Fibroblast of lung (primary cell): Measurements from ENCODE around the gene NDUFAF2. TPM values are rescaled to one million over a fixed set of nuclear protein-coding genes. Genes with fewer than 3 reads are reported as not detected.

Experiments used
- DNase-seq, 2 donors: peaks; one replicate each; pipeline versions ENCODE4 v3.0.0 to v3.0.0-alpha.2; 2010; ENCODE audit warnings: low read depth in 2 of 2
- H2AFZ ChIP-seq: 2 replicates; pipeline ENCODE4 v1.5.1; 2012; ENCODE audit warnings: low read length, control low read depth, inconsistent platforms
- H3K27ac ChIP-seq: 2 replicates; pipeline ENCODE4 v1.5.1; 2011; ENCODE audit warnings: low read length, control low read depth; ENCODE audit not compliant: insufficient read depth
- H3K27me3 ChIP-seq: 2 replicates; pipeline ENCODE4 v1.5.1; 2011; ENCODE audit warnings: mild to moderate bottlenecking, low read length; ENCODE audit not compliant: control insufficient read depth, insufficient read depth
- H3K36me3 ChIP-seq: 2 replicates; pipeline ENCODE4 v1.5.1; 2011; ENCODE audit warnings: low read length; ENCODE audit not compliant: control insufficient read depth, insufficient read depth
- H3K4me1 ChIP-seq: 2 replicates; pipeline ENCODE4 v1.5.1; 2011; ENCODE audit warnings: low read length; ENCODE audit not compliant: control insufficient read depth, insufficient read depth; ENCODE audit errors: extremely low read depth
- H3K4me2 ChIP-seq: 2 replicates; pipeline ENCODE4 v1.5.1; 2011; ENCODE audit warnings: low read length, control low read depth; ENCODE audit not compliant: insufficient read depth; ENCODE audit errors: extremely low read depth
- H3K4me3 ChIP-seq, 4 experiments: fragments of 200-600 bp in 1 of 4; sonication (generic) in 1 of 4; replicated peaks in 1 of 4; 2 replicates each; pipeline ENCODE4 v1.5.1; 2011 to 2016; ENCODE audit warnings: low read length in 4 of 4, low read depth in 3 of 4, mild to moderate bottlenecking in 3 of 4, control low read depth in 2 of 4, inconsistent platforms in 1 of 4, mixed read lengths in 1 of 4; ENCODE audit not compliant: insufficient read depth in 1 of 4; ENCODE audit errors: control extremely low read depth in 1 of 4
- H3K79me2 ChIP-seq: 2 replicates; pipeline ENCODE4 v1.5.1; 2012; ENCODE audit warnings: mild to moderate bottlenecking, low read length, inconsistent platforms; ENCODE audit not compliant: control insufficient read depth, insufficient read depth
- H3K9ac ChIP-seq: 2 replicates; pipeline ENCODE4 v1.5.1; 2011; ENCODE audit warnings: mild to moderate bottlenecking, low read length, control low read depth; ENCODE audit not compliant: insufficient read depth
- H3K9me3 ChIP-seq: 2 replicates; pipeline ENCODE4 v1.5.1; 2012; ENCODE audit warnings: low read depth, low read length; ENCODE audit not compliant: control insufficient read depth, insufficient read depth
- H4K20me1 ChIP-seq: 2 replicates; pipeline ENCODE4 v1.5.1; 2011; ENCODE audit warnings: low read length; ENCODE audit not compliant: control insufficient read depth, insufficient read depth; ENCODE audit errors: extremely low read depth
- EZH2 ChIP-seq: IDR thresholded peaks from 2 replicates; pipeline ENCODE4 v1.5.1; 2012; ENCODE audit warnings: low read length, control low read depth, mild to moderate bottlenecking; ENCODE audit errors: missing control alignments
- polyA plus RNA-seq, 2 donors: library from polyadenylated mRNA; depleted of rRNA in 1 of 2; stranded (reverse) in 1 of 2; unstranded in 1 of 2; fragments of >200 nt; gene quantifications; 2 replicates each; pipeline ENCODE4 v1.2.1, GENCODE V29; 2011 to 2012; ENCODE audit warnings: missing spikeins in 1 of 2
- total RNA-seq: library from RNA; depleted of rRNA; stranded (reverse); fragments of >200 nt; gene quantifications from 2 replicates; pipeline ENCODE4 v1.2.1, GENCODE V29; 2014
- TF ChIP-seq, protein P1 (sequence below), 2 donors: IDR thresholded peaks in 1 of 2; conservative IDR thresholded peaks in 1 of 2; 1 replicate in 1 of 2; 2 replicates in 1 of 2; pipeline ENCODE4 v1.5.1; 2011 to 2012; ENCODE audit warnings: low read length in 2 of 2, control low read depth in 1 of 2, inconsistent platforms in 1 of 2, low read depth in 1 of 2, mild to moderate bottlenecking in 1 of 2

The NDUFAF2 gene
- total and polyA plus RNA-seq, 2 donors (not counting 1 experiment from before 2014, with no cell fraction given) = 30.9 to 53.2 TPM

DNA sequence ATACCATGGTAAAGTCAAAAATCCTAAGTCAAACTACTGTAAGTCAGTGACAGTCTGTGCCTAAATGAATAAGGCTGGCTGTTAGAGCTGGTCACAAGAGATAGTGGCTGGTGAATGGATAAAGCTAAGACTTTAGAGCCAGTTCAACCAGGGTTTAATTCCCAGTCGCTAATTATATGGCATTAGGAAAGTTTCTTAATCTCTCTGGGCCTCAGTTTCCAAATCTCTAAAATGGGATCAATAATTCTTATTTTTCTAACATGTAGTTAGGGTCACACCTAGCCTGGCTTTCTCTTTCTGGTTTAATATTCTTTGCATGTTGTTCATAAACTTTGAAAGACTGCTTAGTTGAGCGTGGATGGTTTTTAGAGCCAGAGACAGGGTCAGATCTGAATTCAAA lies 152.5 kb downstream of the NDUFAF2 start:
- no peaks in the 10 kb centered on the region for H3K79me2 ChIP-seq
- no peaks in the 10 kb centered on the region for H3K27me3 ChIP-seq
- no peak overlapping the region for H3K9ac ChIP-seq
- no peak overlapping the region for H3K4me2 ChIP-seq
- H3K36me3 ChIP-seq = no peaks in the 10 kb centered on the region
- no peaks in the 10 kb centered on the region for H3K9me3 ChIP-seq
- no peak overlapping the region for H2AFZ ChIP-seq
- TF ChIP-seq, protein P1, sequence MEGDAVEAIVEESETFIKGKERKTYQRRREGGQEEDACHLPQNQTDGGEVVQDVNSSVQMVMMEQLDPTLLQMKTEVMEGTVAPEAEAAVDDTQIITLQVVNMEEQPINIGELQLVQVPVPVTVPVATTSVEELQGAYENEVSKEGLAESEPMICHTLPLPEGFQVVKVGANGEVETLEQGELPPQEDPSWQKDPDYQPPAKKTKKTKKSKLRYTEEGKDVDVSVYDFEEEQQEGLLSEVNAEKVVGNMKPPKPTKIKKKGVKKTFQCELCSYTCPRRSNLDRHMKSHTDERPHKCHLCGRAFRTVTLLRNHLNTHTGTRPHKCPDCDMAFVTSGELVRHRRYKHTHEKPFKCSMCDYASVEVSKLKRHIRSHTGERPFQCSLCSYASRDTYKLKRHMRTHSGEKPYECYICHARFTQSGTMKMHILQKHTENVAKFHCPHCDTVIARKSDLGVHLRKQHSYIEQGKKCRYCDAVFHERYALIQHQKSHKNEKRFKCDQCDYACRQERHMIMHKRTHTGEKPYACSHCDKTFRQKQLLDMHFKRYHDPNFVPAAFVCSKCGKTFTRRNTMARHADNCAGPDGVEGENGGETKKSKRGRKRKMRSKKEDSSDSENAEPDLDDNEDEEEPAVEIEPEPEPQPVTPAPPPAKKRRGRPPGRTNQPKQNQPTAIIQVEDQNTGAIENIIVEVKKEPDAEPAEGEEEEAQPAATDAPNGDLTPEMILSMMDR (conservative IDR thresholded peaks at IDR 0.05 in 1 of 2, IDR thresholded peaks at IDR 0.05 in 1 of 2; ENCODE audit: low read depth in 1 of 2, low read length in 2 of 2) = no peak
- no peaks in the 10 kb centered on the region for H4K20me1 ChIP-seq
- no peak for DNase-seq
- H3K4me3 ChIP-seq = no peak overlapping the region
- H3K4me1 ChIP-seq = no peaks in the 10 kb centered on the region
- no peak overlapping the region for H3K27ac ChIP-seq

DNA sequence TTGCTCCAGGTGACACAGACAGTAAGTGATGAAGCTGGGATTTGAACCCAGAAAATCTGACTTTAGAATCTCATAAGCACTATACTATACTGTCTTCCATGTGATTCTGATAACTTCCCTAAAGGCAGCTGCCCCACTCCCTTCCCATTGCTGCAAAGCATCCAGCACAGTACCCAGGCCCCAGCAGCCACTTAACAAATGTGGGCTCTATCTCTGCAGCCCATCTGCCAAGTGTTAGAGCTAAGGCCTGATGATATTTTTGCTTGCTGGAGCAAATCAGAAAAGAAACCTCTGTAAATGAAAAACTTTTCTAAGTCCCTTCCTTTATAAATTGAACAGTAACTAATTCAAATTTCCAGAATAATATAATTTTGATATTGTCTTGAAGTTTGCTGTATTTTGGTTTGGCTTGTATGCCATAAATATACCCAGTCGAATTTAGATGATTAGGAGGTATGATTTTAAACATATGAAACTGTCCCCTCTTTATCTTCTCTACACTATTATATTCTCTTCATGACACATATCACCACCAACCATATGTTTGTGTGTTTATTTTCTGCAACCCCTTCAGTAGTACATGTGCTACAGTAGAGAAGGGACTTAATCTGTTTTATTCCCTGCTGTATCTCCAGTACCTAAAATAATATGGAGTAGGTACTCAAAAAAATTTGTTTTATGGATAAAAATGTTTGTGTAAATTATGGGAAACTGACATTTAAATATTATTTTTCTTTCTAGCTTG lies 153.4 kb downstream of the NDUFAF2 start:
- no peak overlapping the region for H2AFZ ChIP-seq
- H3K4me3 ChIP-seq = no peak overlapping the region
- no peak for DNase-seq
- no peaks in the 10 kb centered on the region for H3K9me3 ChIP-seq
- H3K4me1 ChIP-seq = no peaks in the 10 kb centered on the region
- H3K27me3 ChIP-seq = no peaks in the 10 kb centered on the region
- H4K20me1 ChIP-seq = no peaks in the 10 kb centered on the region
- no peak for TF ChIP-seq EZH2
- TF ChIP-seq, protein P1 (conservative IDR thresholded peaks at IDR 0.05 in 1 of 2, IDR thresholded peaks at IDR 0.05 in 1 of 2; ENCODE audit: low read depth in 1 of 2, low read length in 2 of 2) = no peak
- H3K9ac ChIP-seq = no peak overlapping the region
- H3K4me2 ChIP-seq = no peak overlapping the region
- no peaks in the 10 kb centered on the region for H3K79me2 ChIP-seq
- H3K27ac ChIP-seq = no peak overlapping the region
- H3K36me3 ChIP-seq = no peaks in the 10 kb centered on the region

DNA sequence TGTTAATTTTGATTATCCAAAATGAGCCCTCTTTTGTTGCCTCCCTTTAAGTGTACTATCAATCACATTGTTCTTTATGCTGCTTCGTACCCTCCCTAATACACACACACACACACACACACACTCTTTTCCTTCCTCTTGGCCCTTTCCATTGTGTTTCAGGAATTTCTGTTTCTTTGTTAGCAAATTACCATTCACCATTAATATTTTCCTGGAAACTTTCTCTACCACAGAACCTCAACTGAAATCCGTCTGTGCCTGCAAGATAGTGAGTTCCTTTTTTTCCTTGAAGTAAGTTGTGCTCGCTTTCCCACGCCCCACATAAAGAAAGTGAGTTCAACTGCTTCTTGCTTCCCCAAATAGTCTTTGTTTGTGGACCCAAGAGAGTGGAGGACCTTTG lies 155.4 kb downstream of the NDUFAF2 start:
- H3K27me3 ChIP-seq = no peaks in the 10 kb centered on the region
- H2AFZ ChIP-seq = no peak overlapping the region
- no peak overlapping the region for H3K9ac ChIP-seq
- TF ChIP-seq, protein P1 (conservative IDR thresholded peaks at IDR 0.05 in 1 of 2, IDR thresholded peaks at IDR 0.05 in 1 of 2; ENCODE audit: low read depth in 1 of 2, low read length in 2 of 2) = no peak
- no peak for TF ChIP-seq EZH2
- no peaks in the 10 kb centered on the region for H4K20me1 ChIP-seq
- no peak for DNase-seq
- no peaks in the 10 kb centered on the region for H3K79me2 ChIP-seq
- H3K27ac ChIP-seq = no peak overlapping the region
- no peaks in the 10 kb centered on the region for H3K36me3 ChIP-seq
- H3K4me3 ChIP-seq = no peak overlapping the region
- no peak overlapping the region for H3K4me2 ChIP-seq
- no peaks in the 10 kb centered on the region for H3K9me3 ChIP-seq
- no peaks in the 10 kb centered on the region for H3K4me1 ChIP-seq
